CD14-positive monocyte (primary cell): ENCODE results near the gene TNFRSF1A. TPM values are rescaled to one million over a fixed set of nuclear protein-coding genes. Genes with fewer than 3 reads are reported as not detected.

Source experiments
- DNase-seq, 3 donors: peaks; one replicate each; pipeline ENCODE4 v3.0.0-alpha.2; 2011 to 2022
- H2AFZ ChIP-seq: 2 replicates; pipeline ENCODE4 v1.6.0; 2012; ENCODE audit warnings: mild to moderate bottlenecking, low read depth, low read length, inconsistent platforms; ENCODE audit not compliant: insufficient read depth, poor library complexity, severe bottlenecking
- H3K27ac ChIP-seq, 2 donors: 1 replicate in 1 of 2; 2 replicates in 1 of 2; pipeline ENCODE4 v1.5.1; 2012 to 2013; ENCODE audit warnings: low read length in 2 of 2, control low read depth in 1 of 2, inconsistent platforms in 1 of 2, low read depth in 1 of 2, mild to moderate bottlenecking in 1 of 2
- H3K27me3 ChIP-seq, 2 donors: one replicate each; pipeline versions ENCODE4 v1.6.0 to v1.6.1; 2011 to 2013; ENCODE audit warnings: low read length in 2 of 2; ENCODE audit not compliant: control insufficient read depth in 2 of 2, insufficient read depth in 2 of 2
- H3K36me3 ChIP-seq, 2 donors: replicated peaks in 1 of 2; 1 replicate in 1 of 2; 2 replicates in 1 of 2; pipeline versions ENCODE4 v1.5.1 to v1.6.1; 2012 to 2013; ENCODE audit warnings: low read length in 2 of 2, control low read depth in 1 of 2, inconsistent platforms in 1 of 2, mild to moderate bottlenecking in 1 of 2; ENCODE audit not compliant: insufficient read depth in 2 of 2, control insufficient read depth in 1 of 2
- H3K4me1 ChIP-seq, 2 donors: 1 replicate in 1 of 2; 2 replicates in 1 of 2; pipeline versions ENCODE4 v1.5.1 to v1.6.1; 2012 to 2013; ENCODE audit warnings: low read length in 2 of 2, control low read depth in 1 of 2, inconsistent platforms in 1 of 2, mild to moderate bottlenecking in 1 of 2, moderate library complexity in 1 of 2; ENCODE audit not compliant: insufficient read depth in 2 of 2, control insufficient read depth in 1 of 2
- H3K4me2 ChIP-seq: replicated peaks from 2 replicates; pipeline ENCODE3; 2012; ENCODE audit warnings: low read length, moderate library complexity, mild to moderate bottlenecking; ENCODE audit not compliant: poor library complexity, severe bottlenecking; ENCODE audit errors: extremely low read depth
- H3K4me3 ChIP-seq, 3 experiments: fragments of 200-600 bp in 1 of 3; sonication (generic) in 1 of 3; replicated peaks in 1 of 3; 1 replicate in 2 of 3; 2 replicates in 1 of 3; pipeline ENCODE4 v1.5.1; 2011 to 2013; ENCODE audit warnings: low read length in 3 of 3, mild to moderate bottlenecking in 3 of 3, control low read depth in 2 of 3, low read depth in 2 of 3, inconsistent platforms in 1 of 3, moderate library complexity in 1 of 3
- H3K79me2 ChIP-seq: 2 replicates; pipeline ENCODE4 v1.6.0; 2012; ENCODE audit warnings: mild to moderate bottlenecking, control low read depth, inconsistent platforms, low read length, moderate library complexity; ENCODE audit not compliant: insufficient read depth
- H3K9ac ChIP-seq: 2 replicates; pipeline ENCODE4 v1.6.0; 2017; ENCODE audit warnings: low read length, mild to moderate bottlenecking; ENCODE audit not compliant: insufficient read depth, poor library complexity, severe bottlenecking
- H3K9me3 ChIP-seq, 2 donors: replicated peaks in 1 of 2; 1 replicate in 1 of 2; 2 replicates in 1 of 2; pipeline versions ENCODE4 v1.5.1 to v1.6.1; 2012 to 2013; ENCODE audit warnings: low read length in 2 of 2, control low read depth in 1 of 2; ENCODE audit not compliant: control insufficient read depth in 1 of 2, insufficient read depth in 1 of 2
- H4K20me1 ChIP-seq: 2 replicates; pipeline ENCODE4 v1.6.0; 2012; ENCODE audit warnings: mild to moderate bottlenecking, low read length, control low read depth, moderate library complexity; ENCODE audit not compliant: insufficient read depth
- H3K27ac Mint-ChIP-seq, 7 donors: one replicate each; pipeline ENCODE4 v1.8.0; 2020; ENCODE audit warnings: mild to moderate bottlenecking in 7 of 7, mixed read lengths in 7 of 7, moderate library complexity in 6 of 7, inconsistent platforms in 2 of 7
- H3K27me3 Mint-ChIP-seq, 3 donors: one replicate each; pipeline ENCODE4 v1.8.0; 2021 to 2022; ENCODE audit warnings: low read depth in 3 of 3, mild to moderate bottlenecking in 3 of 3, mixed read lengths in 3 of 3, moderate library complexity in 3 of 3, inconsistent platforms in 1 of 3
- H3K36me3 Mint-ChIP-seq, 2 donors: one replicate each; pipeline ENCODE4 v1.8.0; 2020; ENCODE audit warnings: mixed read lengths in 2 of 2, inconsistent platforms in 1 of 2, mild to moderate bottlenecking in 1 of 2
- H3K4me1 Mint-ChIP-seq: one replicate; pipeline ENCODE4 v1.8.0; 2020; ENCODE audit warnings: mild to moderate bottlenecking, mixed read lengths
- H3K4me3 Mint-ChIP-seq, 2 donors: one replicate each; pipeline ENCODE4 v1.8.0; 2020; ENCODE audit warnings: mild to moderate bottlenecking in 2 of 2, mixed read lengths in 2 of 2, moderate library complexity in 1 of 2
- H3K9me3 Mint-ChIP-seq, 7 donors: one replicate each; pipeline ENCODE4 v1.8.0; 2020 to 2022; ENCODE audit warnings: mixed read lengths in 7 of 7, mild to moderate bottlenecking in 6 of 7, moderate library complexity in 6 of 7, inconsistent platforms in 2 of 7
- WGBS: methylation state at CpG from one replicate; pipeline ENCODE4 v1.1.5; 2013; ENCODE audit warnings: missing lambda C conversion rate; ENCODE audit not compliant: insufficient coverage; 5-methylcytosine and 5-hydroxymethylcytosine counted together
- intact Hi-C, 2 donors: fragments of 100-400 bp; cut with micrococcal nuclease; formaldehyde crosslinking; loops; one replicate each; pipeline versions ENCODE4 v1.15.0 to v1.15.1; 2023
- polyA plus RNA-seq, 3 donors: library from polyadenylated mRNA; depleted of rRNA in 1 of 3; unstranded in 2 of 3; stranded (reverse) in 1 of 3; fragments of 300-500 nt in 2 of 3; fragments of >200 nt in 1 of 3; fragmentation: Illumina TruSeq in 2 of 3; gene quantifications; 1 replicate in 2 of 3; 2 replicates in 1 of 3; pipeline ENCODE4 v1.2.3, GENCODE V29; 2012 to 2021
- TF ChIP-seq, protein P1 (sequence below): fragments of 200-600 bp; IDR thresholded peaks from one replicate; pipeline ENCODE4 v1.8.0; 2022; ENCODE audit warnings: antibody characterized with exemption, mild to moderate bottlenecking

The TNFRSF1A gene
- polyA plus RNA-seq, 3 donors: 108 to 157 (median 152) TPM

DNA sequence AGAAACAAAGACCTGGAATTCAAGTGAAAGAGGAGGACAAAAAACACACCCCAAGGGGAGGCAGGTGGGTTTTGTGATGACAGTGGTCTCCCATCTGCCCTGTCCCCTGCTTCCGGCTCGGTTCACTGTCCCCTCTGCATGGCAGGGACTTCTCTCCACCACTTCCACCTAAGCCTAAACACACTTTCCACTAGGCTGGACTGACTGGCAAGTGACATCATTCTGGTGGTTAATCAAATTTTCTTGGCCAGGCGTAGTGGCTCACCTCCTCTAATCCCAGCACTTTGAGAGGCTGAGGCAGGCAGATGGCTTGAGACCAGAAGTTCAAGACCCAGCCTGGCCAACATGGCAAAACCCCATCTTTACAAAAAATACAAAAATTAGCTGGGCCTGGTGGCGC, 19.5 kb downstream of the TNFRSF1A start:
- Mint-ChIP-seq H3K27me3 (peaks cover 23 to 30% (median 30%) of the 10 kb centered on the region in 3 donors), H3K27ac (peak overlapping the region in 3 of 7 donors; percentile 15 to 68 (median 37)), H3K9me3 (no peaks in the 10 kb centered on the region), H3K4me3 (no peak overlapping the region), H3K4me1 (peaks cover 55% of the 10 kb centered on the region), H3K36me3 (peaks cover 8 to 10% of the 10 kb centered on the region in 2 donors)
- Histone ChIP-seq H3K4me2 (no peak overlapping the region), H3K4me3 (no peak overlapping the region), H2AFZ (no peak overlapping the region), H3K4me1 (peaks cover 43 to 50% of the 10 kb centered on the region in 2 donors), H3K36me3 (peaks cover 4 to 11% of the 10 kb centered on the region in 2 donors), H3K27ac (no peak overlapping the region), H3K79me2 (no peaks in the 10 kb centered on the region), H4K20me1 (peaks cover 57% of the 10 kb centered on the region), H3K9me3 (no peaks in the 10 kb centered on the region), H3K27me3 (peaks cover 0 to 7% of the 10 kb centered on the region in 2 donors), H3K9ac (no peak overlapping the region)
- TF ChIP-seq, protein P1, sequence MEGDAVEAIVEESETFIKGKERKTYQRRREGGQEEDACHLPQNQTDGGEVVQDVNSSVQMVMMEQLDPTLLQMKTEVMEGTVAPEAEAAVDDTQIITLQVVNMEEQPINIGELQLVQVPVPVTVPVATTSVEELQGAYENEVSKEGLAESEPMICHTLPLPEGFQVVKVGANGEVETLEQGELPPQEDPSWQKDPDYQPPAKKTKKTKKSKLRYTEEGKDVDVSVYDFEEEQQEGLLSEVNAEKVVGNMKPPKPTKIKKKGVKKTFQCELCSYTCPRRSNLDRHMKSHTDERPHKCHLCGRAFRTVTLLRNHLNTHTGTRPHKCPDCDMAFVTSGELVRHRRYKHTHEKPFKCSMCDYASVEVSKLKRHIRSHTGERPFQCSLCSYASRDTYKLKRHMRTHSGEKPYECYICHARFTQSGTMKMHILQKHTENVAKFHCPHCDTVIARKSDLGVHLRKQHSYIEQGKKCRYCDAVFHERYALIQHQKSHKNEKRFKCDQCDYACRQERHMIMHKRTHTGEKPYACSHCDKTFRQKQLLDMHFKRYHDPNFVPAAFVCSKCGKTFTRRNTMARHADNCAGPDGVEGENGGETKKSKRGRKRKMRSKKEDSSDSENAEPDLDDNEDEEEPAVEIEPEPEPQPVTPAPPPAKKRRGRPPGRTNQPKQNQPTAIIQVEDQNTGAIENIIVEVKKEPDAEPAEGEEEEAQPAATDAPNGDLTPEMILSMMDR: no peak
- DNase-seq: no peak
- intact Hi-C loops: loop anchor here (5.0 kb wide), 3 partner anchors 60 to 145 kb away; partner anchors contain the start of gene LTBR (in 1 of the 2)
- WGBS: no CpG with 5 or more reads among the region's 4 CpGs

DNA sequence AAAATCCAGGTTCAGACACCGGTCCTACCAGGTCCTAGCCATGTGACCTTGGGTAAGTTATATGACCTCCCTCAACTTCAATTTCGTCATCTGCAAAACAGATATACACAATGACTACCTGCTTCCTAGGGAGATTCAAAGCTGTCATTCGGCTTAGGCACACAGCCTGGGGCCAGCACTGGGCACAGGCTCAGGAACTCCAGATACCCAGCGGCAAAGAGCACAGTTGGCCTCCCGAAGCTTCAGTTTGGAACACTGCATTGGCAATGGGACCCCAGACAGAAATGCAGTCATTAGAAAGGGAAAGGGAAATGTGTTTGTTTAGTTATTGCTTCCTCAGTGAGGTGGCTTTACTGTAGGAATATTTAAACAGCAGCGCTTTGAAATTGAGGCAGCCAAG, 20.0 kb downstream of the TNFRSF1A start:
- DNase-seq: no peak
- H3K27ac Mint-ChIP-seq: no peak overlapping the region
- TF ChIP-seq, protein P1: no peak
- Histone ChIP-seq H3K27ac (no peak overlapping the region), H3K9ac (no peak overlapping the region), H3K4me2 (no peak overlapping the region), H3K4me1 (peaks cover 43 to 50% of the 10 kb centered on the region in 2 donors), H3K36me3 (peaks cover 2 to 6% of the 10 kb centered on the region in 2 donors), H3K9me3 (no peaks in the 10 kb centered on the region), H4K20me1 (peaks cover 52% of the 10 kb centered on the region), H3K4me3 (no peak overlapping the region), H2AFZ (no peak overlapping the region), H3K79me2 (no peaks in the 10 kb centered on the region), H3K27me3 (peaks cover 0 to 7% of the 10 kb centered on the region in 2 donors)
- peaks cover 4 to 6% of the 10 kb centered on the region in 2 donors for H3K36me3 Mint-ChIP-seq
- 95% methylated on average over 5 of the region's 6 CpGs for WGBS
- intact Hi-C loops: loop anchor here (5.0 kb wide), 3 partner anchors 60 to 145 kb away; partner anchors contain the start of gene LTBR (in 1 of the 2)
- H3K4me3 Mint-ChIP-seq: peak overlapping the region in 1 of 2 donors; percentile 30
- peaks cover 51% of the 10 kb centered on the region for H3K4me1 Mint-ChIP-seq
- no peaks in the 10 kb centered on the region for H3K9me3 Mint-ChIP-seq
- H3K27me3 Mint-ChIP-seq: peaks cover 23 to 30% (median 30%) of the 10 kb centered on the region in 3 donors
